Psoas muscle (tissue), 8 donors: Measurements from ENCODE around the gene MED13L. TPM values are rescaled to one million over a fixed set of nuclear protein-coding genes. Genes with fewer than 3 reads are reported as not detected.

Experiments used
- ATAC-seq, 4 donors: fragments of 200-7000 bp; cut with Tn5 transposase; one replicate each; pipeline ENCODE4 v1.9.1; 2020; ENCODE audit warnings: moderate library complexity in 3 of 4, mild to moderate bottlenecking in 2 of 4
- DNase-seq, 2 donors: peaks; one replicate each; pipeline ENCODE4 v3.0.0-alpha.2; 2020
- H3K27ac ChIP-seq: fragments of 200-600 bp; one replicate; pipeline ENCODE4 v1.8.0; 2022
- H3K27me3 ChIP-seq, 3 donors: fragments of 200-600 bp in 1 of 3; one replicate each; pipeline versions ENCODE4 v1.6.1 to v1.8.0; 2013 to 2022; ENCODE audit warnings: low read length in 2 of 3, mild to moderate bottlenecking in 2 of 3, moderate library complexity in 1 of 3; ENCODE audit not compliant: insufficient read depth in 3 of 3
- H3K36me3 ChIP-seq, 2 donors: fragments of 200-600 bp in 1 of 2; one replicate each; pipeline versions ENCODE4 v1.6.1 to v1.8.0; 2013 to 2022; ENCODE audit warnings: low read depth in 1 of 2, mild to moderate bottlenecking in 1 of 2, moderate library complexity in 1 of 2; ENCODE audit not compliant: insufficient read depth in 1 of 2
- H3K4me1 ChIP-seq: fragments of 200-600 bp; one replicate; pipeline ENCODE4 v1.8.0; 2022
- H3K4me3 ChIP-seq: fragments of 200-600 bp; one replicate; pipeline ENCODE4 v1.8.0; 2022; ENCODE audit warnings: mild to moderate bottlenecking
- H3K9me3 ChIP-seq: fragments of 200-600 bp; one replicate; pipeline ENCODE4 v1.8.0; 2022
- WGBS, 3 donors: extraction: QIAGEN DNeasy Blood & Tissue Kit; methylation state at CpG; one replicate each; pipeline versions ENCODE4 v1.1.6 to v1.1.7; 2013; 5-methylcytosine and 5-hydroxymethylcytosine counted together
- intact Hi-C, 2 donors: fragments of 100-400 bp; cut with DNase I; formaldehyde crosslinking; loops; one replicate each; pipeline versions ENCODE4 v1.11.0 to v1.14.2; 2022
- polyA plus RNA-seq, 3 donors: library from polyadenylated mRNA; stranded (reverse); fragments of 200-250 nt; gene quantifications; one replicate each; pipeline ENCODE4 v1.2.3, GENCODE V29; 2013
- total RNA-seq, 4 donors: library from RNA; stranded (reverse); fragmentation: NEBNext Ultra II Directional in 2 of 4; extraction: Animal tissue kit (Norgen Biotek cat#: 25700) in 2 of 4; gene quantifications; one replicate each; pipeline versions ENCODE4 v1.2.1 to v1.2.4, GENCODE V29; 2021 to 2023
- TF ChIP-seq, protein P1 (sequence below): fragments of 200-600 bp; IDR thresholded peaks from one replicate; pipeline ENCODE4 v1.8.0; 2022; ENCODE audit warnings: antibody characterized with exemption
- donor health status: healthy with polysubstance abuse.
- donor health status: DM: no; HTN: no; CAD: no; lungs with moderate emphysema.
- donor health status: Bipolar disorder and iron deficiency.
- donor health status: healthy.
- donor health status: DM: yes; HTN: yes; CAD: no.
- donor health status: DM: no; HTN: no; CAD: no.
- donor health status: DM: no; HTN: no; CAD: no.
- donor health status: DM: yes; HTN: yes; CAD: no.

The MED13L gene
- total and polyA plus RNA-seq, 7 donors = 8.9 to 90.5 (median 72.5) TPM

DNA sequence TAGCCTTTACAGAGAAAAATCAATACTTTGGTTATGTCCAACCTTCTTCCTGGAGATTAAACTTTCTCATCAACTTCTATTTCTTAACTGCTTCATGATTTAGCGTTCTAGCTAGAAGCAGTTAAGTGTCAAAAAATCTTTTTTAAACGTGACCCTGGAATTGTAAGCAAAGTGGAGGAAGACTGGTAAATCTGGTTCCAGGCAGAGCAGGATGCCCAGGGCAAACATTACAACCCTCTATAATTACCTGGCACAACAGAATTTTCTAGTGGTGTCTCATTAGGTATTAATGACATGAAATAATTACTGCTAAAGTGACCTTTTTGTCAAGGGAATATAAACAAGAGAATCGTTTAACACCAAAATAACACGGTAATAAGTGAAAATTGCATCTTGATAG, 320.8 kb downstream of the MED13L start:
- Histone ChIP-seq H3K9me3 (no peaks in the 10 kb centered on the region), H3K4me1 (peaks cover 11% of the 10 kb centered on the region), H3K27ac (no peak overlapping the region), H3K27me3 (no peaks in the 10 kb centered on the region), H3K36me3 (peaks cover 13 to 39% of the 10 kb centered on the region in 2 donors), H3K4me3 (no peak overlapping the region)
- ATAC-seq (no peak), DNase-seq (no peak)
- TF ChIP-seq, protein P1, sequence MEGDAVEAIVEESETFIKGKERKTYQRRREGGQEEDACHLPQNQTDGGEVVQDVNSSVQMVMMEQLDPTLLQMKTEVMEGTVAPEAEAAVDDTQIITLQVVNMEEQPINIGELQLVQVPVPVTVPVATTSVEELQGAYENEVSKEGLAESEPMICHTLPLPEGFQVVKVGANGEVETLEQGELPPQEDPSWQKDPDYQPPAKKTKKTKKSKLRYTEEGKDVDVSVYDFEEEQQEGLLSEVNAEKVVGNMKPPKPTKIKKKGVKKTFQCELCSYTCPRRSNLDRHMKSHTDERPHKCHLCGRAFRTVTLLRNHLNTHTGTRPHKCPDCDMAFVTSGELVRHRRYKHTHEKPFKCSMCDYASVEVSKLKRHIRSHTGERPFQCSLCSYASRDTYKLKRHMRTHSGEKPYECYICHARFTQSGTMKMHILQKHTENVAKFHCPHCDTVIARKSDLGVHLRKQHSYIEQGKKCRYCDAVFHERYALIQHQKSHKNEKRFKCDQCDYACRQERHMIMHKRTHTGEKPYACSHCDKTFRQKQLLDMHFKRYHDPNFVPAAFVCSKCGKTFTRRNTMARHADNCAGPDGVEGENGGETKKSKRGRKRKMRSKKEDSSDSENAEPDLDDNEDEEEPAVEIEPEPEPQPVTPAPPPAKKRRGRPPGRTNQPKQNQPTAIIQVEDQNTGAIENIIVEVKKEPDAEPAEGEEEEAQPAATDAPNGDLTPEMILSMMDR = no peak
- WGBS, 3 donors = 80 to 89% (median 83%) methylated on average over 4 of the region's 4 CpGs
- intact Hi-C loops = no loop called here

DNA sequence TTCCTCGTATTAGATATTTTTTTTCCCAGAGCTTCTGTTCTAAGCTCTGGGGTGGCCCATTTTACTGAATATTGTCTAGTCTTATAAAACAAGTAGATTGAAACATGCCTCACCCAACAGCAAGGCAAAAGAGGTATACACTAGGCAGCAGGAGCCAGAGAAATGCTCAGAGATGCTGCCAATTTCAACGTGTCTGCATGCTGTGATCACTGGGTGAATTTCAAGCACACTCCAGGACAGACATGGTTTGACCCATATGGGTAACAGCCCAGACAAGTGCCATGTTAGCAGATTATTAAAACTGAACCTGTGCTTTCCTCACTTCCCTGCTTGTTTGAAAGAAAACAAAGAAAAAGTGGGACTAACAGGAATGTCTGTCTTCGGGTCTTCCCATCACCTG, 321.3 kb downstream of the MED13L start:
- TF ChIP-seq, protein P1 = no peak
- H3K4me3 ChIP-seq = no peak overlapping the region
- H3K27ac ChIP-seq = no peak overlapping the region
- H3K36me3 ChIP-seq = peaks cover 10 to 35% of the 10 kb centered on the region in 2 donors
- DNase-seq (no peak), ATAC-seq (peak in 2 of 4 donors; percentile 27 to 52)
- intact Hi-C loops = no loop called here
- no peaks in the 10 kb centered on the region for H3K9me3 ChIP-seq
- H3K4me1 ChIP-seq = peaks cover 11% of the 10 kb centered on the region
- H3K27me3 ChIP-seq = no peaks in the 10 kb centered on the region
- WGBS, 3 donors = 58 to 64% (median 61%) methylated on average over 3 of the region's 3 CpGs

DNA sequence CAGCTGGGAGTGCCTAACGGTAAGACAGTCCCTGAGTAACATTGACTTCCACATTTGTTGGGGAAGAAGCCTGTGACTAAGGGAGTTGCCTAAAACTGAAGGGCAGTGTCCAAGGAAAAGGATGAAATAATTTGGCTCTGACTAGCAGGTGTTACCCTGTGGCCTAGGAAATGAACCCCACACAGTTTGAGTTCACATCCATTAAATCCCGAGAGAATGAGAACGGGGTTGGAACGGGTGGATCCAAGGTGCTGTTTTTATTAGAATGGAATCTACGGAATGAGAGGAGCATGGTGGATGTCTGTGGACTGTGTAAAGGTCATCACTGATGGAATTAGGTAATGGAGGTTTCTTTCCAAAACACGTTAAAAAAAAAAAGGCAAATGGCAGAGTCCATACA, 324.0 kb downstream of the MED13L start:
- DNase-seq = no peak
- Histone ChIP-seq H3K27ac (no peak overlapping the region), H3K9me3 (no peaks in the 10 kb centered on the region), H3K27me3 (no peaks in the 10 kb centered on the region), H3K4me3 (no peak overlapping the region), H3K4me1 (peaks cover 11% of the 10 kb centered on the region), H3K36me3 (peaks cover 4 to 19% of the 10 kb centered on the region in 2 donors)
- TF ChIP-seq, protein P1 = no peak
- 66 to 77% (median 67%) methylated on average over 6 of the region's 6 CpGs for WGBS, 3 donors
- intact Hi-C loops = loop anchor here in 1 of 2 donors (5.0 kb wide), 1 partner anchor 864 kb away; no protein-coding TSS in a partner anchor
- ATAC-seq = no peak

DNA sequence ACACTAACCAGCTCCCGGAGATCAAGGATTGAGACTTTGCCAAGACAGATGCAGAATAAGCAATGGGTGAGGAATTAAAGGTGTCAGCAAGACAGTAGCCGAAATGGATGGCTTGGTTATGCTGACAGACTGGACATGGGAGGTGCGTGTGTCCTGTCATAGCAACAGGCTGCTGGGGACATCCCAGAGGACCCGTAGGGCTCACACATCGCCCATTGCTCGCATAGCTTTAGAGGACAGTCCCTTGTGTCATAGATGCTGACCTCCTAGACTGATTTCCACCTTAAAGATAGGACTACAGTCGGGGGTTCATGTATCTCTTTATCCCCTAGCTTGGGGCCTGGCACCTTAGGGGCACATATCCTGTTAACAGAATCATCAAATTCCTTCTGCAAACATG, 324.5 kb downstream of the MED13L start:
- ATAC-seq (peak in 1 of 4 donors; percentile 20), DNase-seq (no peak)
- no peak overlapping the region for H3K27ac ChIP-seq
- H3K27me3 ChIP-seq = no peaks in the 10 kb centered on the region
- H3K4me1 ChIP-seq = peaks cover 11% of the 10 kb centered on the region
- TF ChIP-seq, protein P1 = no peak
- H3K4me3 ChIP-seq = no peak overlapping the region
- WGBS, 3 donors = 82 to 90% (median 83%) methylated on average over 7 of the region's 7 CpGs
- no peaks in the 10 kb centered on the region for H3K9me3 ChIP-seq
- peaks cover 3 to 15% of the 10 kb centered on the region in 2 donors for H3K36me3 ChIP-seq
- intact Hi-C loops = loop anchor here in 1 of 2 donors (5.0 kb wide), 1 partner anchor 864 kb away; no protein-coding TSS in a partner anchor

DNA sequence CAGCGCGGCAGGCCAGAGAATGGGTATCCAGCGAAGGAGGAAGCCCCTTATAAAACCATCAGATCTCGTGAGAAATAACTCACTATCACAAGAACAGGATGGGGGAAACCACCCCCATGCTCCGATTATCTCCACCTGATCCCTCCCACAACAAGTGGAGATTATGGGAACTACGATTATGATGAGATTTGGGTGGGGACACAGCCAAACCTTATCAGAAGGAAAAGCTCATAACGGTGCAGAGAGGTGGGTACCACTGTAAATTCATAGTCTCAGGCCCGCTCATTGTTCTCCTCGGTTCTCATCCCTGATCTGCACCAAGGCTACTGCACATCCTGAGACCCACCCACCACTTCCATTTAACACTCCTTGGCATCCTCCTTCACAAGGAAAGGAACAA, 326.5 kb downstream of the MED13L start:
- Histone ChIP-seq H3K4me3 (no peak overlapping the region), H3K36me3 (no peaks in the 10 kb centered on the region), H3K9me3 (no peaks in the 10 kb centered on the region), H3K27ac (no peak overlapping the region), H3K4me1 (peaks cover 11% of the 10 kb centered on the region), H3K27me3 (no peaks in the 10 kb centered on the region)
- ATAC-seq = no peak
- no peak for DNase-seq
- WGBS, 3 donors = 93 to 97% (median 96%) methylated on average over 9 of the region's 9 CpGs
- TF ChIP-seq, protein P1 = no peak
- intact Hi-C loops = loop anchor here in 1 of 2 donors (5.0 kb wide), 1 partner anchor 866 kb away; no protein-coding TSS in a partner anchor
